ENCODE results near the gene PMF1. TPM values are rescaled to one million over a fixed set of nuclear protein-coding genes. Genes with fewer than 3 reads are reported as not detected.

Gene PMF1
- total RNA-seq, 1 donor from 2014 or later = 80.9 TPM

DNA sequence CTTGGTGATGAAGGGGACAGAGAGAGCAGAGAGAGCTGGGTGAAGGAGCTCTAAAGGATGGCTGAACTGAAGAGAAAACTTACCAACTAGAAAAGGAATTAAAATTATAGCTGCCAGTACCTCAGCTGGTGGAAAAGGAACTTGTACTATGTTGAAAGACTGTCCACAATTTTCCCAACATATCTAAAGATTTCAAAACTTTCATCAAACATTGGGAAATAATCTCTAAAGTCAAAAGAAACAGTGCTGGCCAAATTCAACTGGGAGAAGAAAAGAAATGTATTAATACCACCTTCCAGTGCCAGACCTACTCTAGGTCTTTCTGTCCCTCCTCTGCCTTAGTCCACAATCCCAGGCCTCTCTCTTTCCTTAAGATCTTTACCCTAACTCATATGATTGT lies 63.7 kb downstream of the PMF1 start:
- no peak overlapping the region for H3K27ac Mint-ChIP-seq
- no peaks in the 10 kb centered on the region for H3K9me3 Mint-ChIP-seq (ENCODE audit: low read depth)
- no peak for DNase-seq (ENCODE audit: low spot score, unreplicated experiment)
- H3K4me3 Mint-ChIP-seq (ENCODE audit: low read depth) = no peak overlapping the region
- peaks cover 34% of the 10 kb centered on the region for H3K36me3 Mint-ChIP-seq (ENCODE audit: insufficient read depth)
- peaks cover 6% of the 10 kb centered on the region for H3K4me1 Mint-ChIP-seq (ENCODE audit: low read depth)
- H3K27me3 Mint-ChIP-seq = no peaks in the 10 kb centered on the region
- TF ChIP-seq CTCF (IDR thresholded peaks at IDR 0.05; ENCODE audit: unreplicated experiment) = no peak

GRCh38 chr1:156276966-156277381 lies 64.2 kb downstream of the PMF1 start:
- no peaks in the 10 kb centered on the region for H3K27me3 Mint-ChIP-seq
- no peaks in the 10 kb centered on the region for H3K9me3 Mint-ChIP-seq (ENCODE audit: low read depth)
- H3K36me3 Mint-ChIP-seq (ENCODE audit: insufficient read depth) = peaks cover 33% of the 10 kb centered on the region
- no peak overlapping the region for H3K4me3 Mint-ChIP-seq (ENCODE audit: low read depth)
- no peak for DNase-seq (ENCODE audit: low spot score, unreplicated experiment)
- H3K27ac Mint-ChIP-seq = no peak overlapping the region
- TF ChIP-seq CTCF (IDR thresholded peaks at IDR 0.05; ENCODE audit: unreplicated experiment) = no peak
- peaks cover 8% of the 10 kb centered on the region for H3K4me1 Mint-ChIP-seq (ENCODE audit: low read depth)

GRCh38 chr1:156279837-156280236 lies 67.0 kb downstream of the PMF1 start:
- TF ChIP-seq CTCF (IDR thresholded peaks at IDR 0.05; ENCODE audit: unreplicated experiment) = no peak
- Mint-ChIP-seq H3K9me3 (ENCODE audit: low read depth) (no peaks in the 10 kb centered on the region), H3K4me1 (ENCODE audit: low read depth) (peaks cover 28% of the 10 kb centered on the region), H3K27me3 (no peaks in the 10 kb centered on the region), H3K36me3 (ENCODE audit: insufficient read depth) (peaks cover 15% of the 10 kb centered on the region), H3K27ac (no peak overlapping the region), H3K4me3 (ENCODE audit: low read depth) (peak overlapping the region; percentile 1)
- no peak for DNase-seq (ENCODE audit: low spot score, unreplicated experiment)

GRCh38 chr1:156281281-156281680 lies 68.5 kb downstream of the PMF1 start:
- Mint-ChIP-seq H3K27ac (peak overlapping the region; percentile 96), H3K9me3 (ENCODE audit: low read depth) (no peaks in the 10 kb centered on the region), H3K4me3 (ENCODE audit: low read depth) (peak overlapping the region; percentile 88), H3K4me1 (ENCODE audit: low read depth) (peaks cover 28% of the 10 kb centered on the region), H3K36me3 (ENCODE audit: insufficient read depth) (peaks cover 9% of the 10 kb centered on the region), H3K27me3 (no peaks in the 10 kb centered on the region)
- TF ChIP-seq CTCF (IDR thresholded peaks at IDR 0.05; ENCODE audit: unreplicated experiment) = no peak
- DNase-seq (ENCODE audit: low spot score, unreplicated experiment) = no peak

- no peak for TF ChIP-seq CTCF (IDR thresholded peaks at IDR 0.05; ENCODE audit: unreplicated experiment)
- Mint-ChIP-seq H3K4me1 (ENCODE audit: low read depth) (peaks cover 28% of the 10 kb centered on the region), H3K27me3 (no peaks in the 10 kb centered on the region), H3K4me3 (ENCODE audit: low read depth) (peak overlapping the region; percentile 88), H3K27ac (peak overlapping the region; percentile 96), H3K36me3 (ENCODE audit: insufficient read depth) (peaks cover 5% of the 10 kb centered on the region), H3K9me3 (ENCODE audit: low read depth) (no peaks in the 10 kb centered on the region)
- no peak for DNase-seq (ENCODE audit: low spot score, unreplicated experiment)
Measured at GRCh38 chr1:156281693-156282478, 69.1 kb downstream of the PMF1 start.
